Right lobe of liver (tissue), 4 donors: ENCODE results near the gene RLF.

ENCODE experiments used
- CTCF ChIP-seq, 4 donors: fragments of 200-600 bp in 3 of 4; fragments of 450-650 bp in 1 of 4; IDR thresholded peaks; one replicate each; pipeline versions ENCODE4 v1.5.1 to v1.8.0; 2016 to 2022; ENCODE audit warnings: antibody characterized with exemption in 4 of 4, mild to moderate bottlenecking in 2 of 4
- POLR2A ChIP-seq: fragments of 450-650 bp; IDR thresholded peaks from one replicate; pipeline ENCODE4 v1.6.1; 2017; ENCODE audit warnings: antibody characterized with exemption, mild to moderate bottlenecking
- donor health status: DM: no; HTN: no; CAD: no.
- donor health status: DM: no; HTN: no; CAD: no.
- donor health status: DM: no; HTN: yes; CAD: no.

DNA sequence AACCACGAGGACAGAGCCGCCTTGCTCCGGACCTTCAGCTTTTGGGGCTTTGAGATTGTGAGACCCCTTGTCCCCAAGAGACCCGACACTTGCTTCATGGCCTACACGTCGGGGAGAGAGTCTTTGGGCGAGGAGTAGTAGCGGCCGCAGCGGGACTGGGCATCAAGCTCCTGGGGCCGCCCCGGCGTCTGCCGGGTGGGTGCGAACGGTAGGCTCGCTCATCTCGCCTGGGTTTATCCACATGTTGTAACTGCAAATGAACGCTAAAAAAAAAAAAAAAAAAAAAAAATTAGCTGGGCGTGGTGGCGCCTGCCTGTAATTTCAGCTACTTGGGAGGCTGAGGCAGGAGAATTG is 27.9 kb upstream of the RLF start:
- no peak for TF ChIP-seq CTCF (IDR thresholded peaks at IDR 0.05)
- no peak for TF ChIP-seq POLR2A
